Epithelial cell of prostate (primary cell): ENCODE results near the gene TIAL1.
"Not testable (repeated sequence)": the region's sequence is repeated elsewhere in the genome, so short reads cannot be mapped to it uniquely, and the experiment has no call there.

Source experiments
- DNase-seq: peaks from one replicate; pipeline ENCODE4 v3.0.0-alpha.2; 2011; ENCODE audit warnings: low read depth, low spot score
- H3K27ac ChIP-seq: fragments of 450-650 bp; 2 replicates; pipeline ENCODE4 v1.5.1; 2017; ENCODE audit warnings: mild to moderate bottlenecking

Gene TIAL1

GRCh38 chr10:119616882-119617570, 20.3 kb upstream of the TIAL1 start:
- no peak overlapping the region for H3K27ac ChIP-seq
- DNase-seq, result no peak

DNA sequence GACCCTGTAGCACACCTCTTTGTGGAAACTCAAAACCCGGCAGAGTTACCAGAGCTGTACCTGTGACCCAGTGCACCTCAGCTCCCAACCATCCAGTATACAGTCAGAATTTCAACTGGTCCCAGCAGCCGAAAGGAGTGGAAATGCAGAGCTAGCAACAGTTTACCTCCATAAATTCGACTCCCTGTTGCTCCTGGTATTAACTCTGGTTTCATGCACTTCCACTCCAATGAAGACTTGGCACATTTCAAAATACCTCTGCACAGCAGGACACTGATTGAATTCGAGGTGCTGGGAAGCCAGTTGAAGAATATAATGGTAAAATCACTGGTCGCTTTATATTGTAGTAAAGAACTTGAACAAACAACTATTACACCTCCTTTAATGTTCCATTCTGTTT, 17.9 kb upstream of the TIAL1 start:
- H3K27ac ChIP-seq, result no peak overlapping the region
- DNase-seq, result no peak

- H3K27ac ChIP-seq, result no peak overlapping the region
- no peak for DNase-seq
Observed at GRCh38 chr10:119613741-119614140, 17.0 kb upstream of the TIAL1 start.

GRCh38 chr10:119611433-119611832, 14.7 kb upstream of the TIAL1 start:
- H3K27ac ChIP-seq, result no peak overlapping the region
- DNase-seq, result no peak

DNA sequence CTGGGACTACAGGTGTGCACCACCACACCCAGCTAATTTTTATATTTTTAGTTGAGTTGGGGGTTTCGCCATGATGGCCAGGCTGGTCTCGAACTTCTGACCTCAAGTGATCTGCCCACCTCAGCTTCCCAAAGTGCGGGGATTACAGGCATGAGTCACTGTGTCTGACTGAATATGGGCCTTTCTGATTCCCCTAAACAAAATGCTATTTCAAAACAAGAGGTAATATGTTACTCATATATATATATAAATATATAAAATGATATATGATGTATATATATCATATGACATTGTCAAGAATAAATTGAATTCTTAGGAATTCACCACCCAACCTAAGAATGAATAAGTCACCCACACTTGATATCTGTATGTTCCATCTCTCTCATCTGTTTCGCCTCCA, 12.8 kb upstream of the TIAL1 start:
- DNase-seq, result no peak
- H3K27ac ChIP-seq, result no peak overlapping the region

DNA sequence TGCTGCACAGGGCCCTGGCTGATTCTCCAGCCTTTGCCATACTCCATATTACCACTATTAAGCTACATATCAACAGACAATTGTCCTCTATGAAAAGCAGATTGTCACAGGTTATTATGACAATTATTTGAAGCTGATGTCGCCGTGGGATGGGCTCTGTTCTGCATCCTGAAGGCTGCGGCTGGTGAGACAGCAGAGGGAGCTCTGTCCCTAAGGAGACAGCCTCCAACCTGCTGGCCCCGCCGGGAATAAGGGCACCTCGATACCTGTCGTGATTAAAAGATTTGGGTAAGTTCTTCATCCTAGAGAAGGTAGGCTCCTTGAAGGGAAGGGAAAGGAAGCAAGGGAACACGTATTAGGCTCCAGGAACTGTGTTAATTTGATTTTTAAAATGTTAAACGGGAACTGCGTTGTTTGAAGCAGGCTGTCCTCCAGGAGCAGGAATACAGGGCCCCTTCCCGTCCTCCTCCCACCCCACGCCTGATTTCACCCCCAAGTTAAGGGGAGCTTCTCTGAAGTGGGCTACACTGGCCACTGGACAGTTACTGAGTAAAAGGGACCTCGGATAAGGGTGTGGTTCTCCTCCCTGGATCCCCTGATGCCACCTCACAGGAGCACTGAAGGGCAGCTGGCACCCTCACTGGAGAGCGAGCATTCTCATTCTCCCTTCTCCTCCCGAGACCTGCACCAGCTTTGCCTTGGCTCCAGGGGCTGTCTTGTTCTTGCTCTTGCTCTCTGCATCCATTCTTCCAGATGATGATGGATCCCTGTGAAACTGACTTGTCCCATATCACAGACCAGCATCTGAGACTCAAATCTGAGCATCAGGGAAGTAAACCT, 11.8 kb upstream of the TIAL1 start:
- DNase-seq, result no peak
- no peak overlapping the region for H3K27ac ChIP-seq

GRCh38 chr10:119604468-119604867, 7.7 kb upstream of the TIAL1 start:
- DNase-seq, result no peak
- no peak overlapping the region for H3K27ac ChIP-seq

DNA sequence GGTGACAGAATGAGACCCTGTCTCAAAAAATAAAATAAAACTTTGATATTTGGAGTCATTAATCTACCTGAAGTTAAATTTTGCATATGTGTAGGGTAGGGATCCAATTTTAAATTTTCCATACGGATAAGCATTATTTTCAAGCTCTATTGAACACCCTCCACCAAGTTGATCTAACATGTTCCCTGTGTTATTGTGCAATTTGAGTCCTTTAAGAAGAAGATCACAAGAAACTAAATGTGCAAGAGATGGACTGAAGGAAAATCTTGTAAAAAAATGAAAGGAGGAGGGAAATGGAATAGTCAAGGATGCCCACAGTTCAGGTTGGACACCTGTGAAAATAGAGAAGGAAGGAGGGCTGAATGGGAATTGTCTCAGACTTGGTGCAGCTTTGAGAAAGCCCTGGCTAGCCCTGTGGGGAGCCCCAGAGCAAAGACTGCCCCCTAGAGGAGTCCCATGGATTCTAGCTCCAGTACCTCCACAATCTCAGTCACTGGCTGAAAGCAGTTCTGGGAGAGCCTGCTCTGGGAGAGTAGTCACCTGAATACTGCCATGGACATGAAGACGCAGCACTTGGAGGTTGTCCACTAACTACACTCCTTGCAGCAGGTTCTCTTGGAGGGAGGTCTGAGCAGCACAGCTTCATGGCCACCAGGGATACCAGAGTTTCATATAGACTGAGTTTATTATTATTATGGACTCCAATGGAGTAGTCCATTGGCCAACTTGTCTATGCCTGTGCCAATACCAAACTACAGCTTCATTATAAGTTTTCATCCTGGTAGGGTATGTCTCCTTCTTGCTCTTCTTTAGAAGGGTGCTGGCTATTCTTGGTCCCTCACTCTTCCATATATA, 5.7 kb upstream of the TIAL1 start:
- H3K27ac ChIP-seq, result no peak overlapping the region
- no peak for DNase-seq

- DNase-seq, result no peak
- H3K27ac ChIP-seq, result no peak overlapping the region
Observed at GRCh38 chr10:119598397-119598796, 1.6 kb upstream of the TIAL1 start.

DNA sequence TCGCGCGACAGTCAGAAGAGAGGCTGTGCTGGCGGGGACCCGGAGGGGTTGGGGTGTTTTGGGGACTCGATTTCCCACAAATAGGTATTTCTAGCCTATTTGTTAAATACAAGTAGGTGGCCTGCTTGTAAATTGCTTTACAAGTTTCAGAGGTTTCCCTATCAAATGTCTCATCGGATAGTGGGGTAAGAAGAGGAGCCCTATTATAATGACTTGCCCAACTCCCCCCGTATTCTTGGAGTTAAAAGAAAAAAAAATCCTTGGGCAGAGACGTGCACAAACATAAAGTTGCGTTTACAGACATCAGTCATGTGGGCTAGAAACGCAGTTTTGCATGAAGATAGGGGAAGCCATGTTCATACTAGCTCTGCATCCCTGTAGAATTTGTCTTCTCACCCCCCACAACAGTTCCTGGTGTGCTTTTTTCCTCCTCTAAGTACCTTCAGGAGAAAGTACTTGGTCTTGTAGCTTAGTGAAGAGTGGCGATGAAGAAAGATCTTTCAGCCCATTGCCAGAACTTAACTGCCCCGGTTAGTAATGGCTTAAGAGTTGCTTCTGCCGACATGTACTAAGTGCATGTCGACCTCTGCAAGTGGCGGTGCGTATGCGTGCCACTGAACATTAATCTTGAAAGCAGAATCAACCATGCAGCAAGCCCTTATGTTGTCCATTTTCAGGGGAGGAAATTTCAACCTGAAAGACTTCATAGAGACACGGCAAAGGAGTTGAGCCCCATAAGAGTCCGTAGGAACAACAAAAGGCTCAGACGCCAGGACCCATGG, 832 bp upstream of the TIAL1 start:
- no peak for DNase-seq
- H3K27ac ChIP-seq, result peak overlapping the region; percentile 94

DNA sequence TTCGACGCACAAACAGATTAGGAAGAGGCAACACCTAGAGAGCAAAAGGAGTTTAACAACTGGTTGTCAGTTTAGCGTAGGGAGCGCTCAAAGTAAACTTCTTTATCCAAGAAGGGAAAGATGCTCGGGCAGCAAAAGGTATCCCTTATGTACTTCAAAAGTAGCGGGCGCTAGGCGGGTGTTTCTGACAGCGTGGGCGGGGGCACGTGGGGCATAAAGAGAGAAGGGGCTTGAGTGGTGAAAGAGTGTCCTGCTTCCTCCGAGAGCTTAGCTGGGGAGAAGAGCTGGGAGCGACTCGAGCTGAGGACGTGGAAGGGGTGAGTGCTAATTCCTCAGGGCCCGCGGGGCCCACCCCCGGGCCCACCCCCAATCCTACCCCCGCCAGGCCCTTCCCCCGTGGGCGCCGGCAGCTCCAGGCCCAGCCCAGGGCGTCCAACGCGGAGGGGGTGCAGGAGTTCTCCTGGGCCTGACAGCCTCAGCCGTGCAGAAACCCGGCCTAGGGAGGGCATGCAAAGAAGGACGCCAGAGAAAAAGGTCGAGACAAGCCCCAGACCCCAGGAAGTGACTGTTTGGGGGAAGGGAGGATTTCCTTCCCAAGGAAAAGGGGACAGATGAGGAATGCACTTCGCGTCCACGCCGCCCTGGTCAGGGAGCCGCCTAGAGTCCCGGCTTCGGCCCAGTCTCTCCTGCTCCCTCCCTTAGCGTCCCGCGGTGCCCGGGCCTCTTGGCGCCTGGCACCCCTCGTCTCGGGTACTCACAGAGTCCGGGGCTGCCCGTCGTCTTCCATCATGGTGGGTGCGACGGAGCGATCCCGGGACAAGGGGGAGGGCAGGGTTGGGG, 868 bp downstream of the TIAL1 start:
- H3K27ac ChIP-seq, result peak overlapping the region; percentile 94
- no peak for DNase-seq

DNA sequence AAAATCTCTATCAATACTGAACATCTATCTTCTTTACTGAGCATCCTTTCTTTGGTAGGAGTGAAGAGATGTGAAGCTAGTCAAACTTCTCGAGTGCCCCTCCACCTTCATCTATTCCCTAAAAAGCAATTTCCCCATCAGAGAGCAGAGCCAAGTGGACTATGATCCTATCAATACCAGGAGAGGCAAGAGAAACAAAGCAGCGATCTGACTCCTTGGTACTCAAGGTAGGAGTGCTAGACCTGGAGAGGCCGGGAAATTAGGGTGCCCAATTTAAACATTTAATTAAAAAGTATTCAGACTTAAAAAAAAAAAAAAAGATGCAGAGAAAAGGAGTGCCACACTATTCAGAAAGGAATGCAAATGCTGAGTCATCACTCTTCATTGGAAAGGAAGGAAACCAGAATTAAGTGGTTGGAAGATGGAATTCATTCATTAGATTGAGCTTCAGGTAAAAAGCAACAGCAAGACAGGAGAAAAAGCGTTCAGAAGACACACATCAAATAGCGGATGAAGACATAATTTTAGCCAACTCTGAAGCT, 1.6 kb downstream of the TIAL1 start:
- no peak for DNase-seq
- peak overlapping the region; percentile 94 for H3K27ac ChIP-seq

- DNase-seq, result no peak
- no peak overlapping the region for H3K27ac ChIP-seq
Observed at GRCh38 chr10:119588071-119588470, 8.7 kb downstream of the TIAL1 start.

- DNase-seq, result no peak
- no peak overlapping the region for H3K27ac ChIP-seq
Observed at GRCh38 chr10:119578355-119578754, 18.4 kb downstream of the TIAL1 start.

DNA sequence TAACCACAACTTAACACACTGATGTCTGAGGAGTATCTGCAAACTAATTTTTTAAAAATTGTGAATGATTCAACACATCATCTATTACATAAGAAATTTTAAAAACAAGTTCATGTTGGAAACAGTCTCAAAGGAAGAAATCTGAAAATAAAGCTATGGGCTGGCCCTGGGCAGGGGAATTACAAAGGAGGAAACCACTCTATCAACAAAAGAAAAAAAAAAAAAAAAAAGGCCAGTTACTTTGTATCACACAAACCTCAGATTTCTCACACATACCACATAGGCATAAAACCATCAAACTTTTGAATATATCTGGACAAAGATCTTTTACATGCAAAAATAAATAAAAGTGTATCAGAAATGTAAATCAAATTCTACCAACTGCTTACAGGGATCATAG, 20.8 kb downstream of the TIAL1 start:
- H3K27ac ChIP-seq, result no peak overlapping the region

GRCh38 chr10:119575506-119575905, 21.3 kb downstream of the TIAL1 start:
- DNase-seq, result no peak
- H3K27ac ChIP-seq, result no peak overlapping the region

More for the DNA sequence above, 20.8 kb downstream of the TIAL1 start:
- DNase-seq, result no peak

DNA sequence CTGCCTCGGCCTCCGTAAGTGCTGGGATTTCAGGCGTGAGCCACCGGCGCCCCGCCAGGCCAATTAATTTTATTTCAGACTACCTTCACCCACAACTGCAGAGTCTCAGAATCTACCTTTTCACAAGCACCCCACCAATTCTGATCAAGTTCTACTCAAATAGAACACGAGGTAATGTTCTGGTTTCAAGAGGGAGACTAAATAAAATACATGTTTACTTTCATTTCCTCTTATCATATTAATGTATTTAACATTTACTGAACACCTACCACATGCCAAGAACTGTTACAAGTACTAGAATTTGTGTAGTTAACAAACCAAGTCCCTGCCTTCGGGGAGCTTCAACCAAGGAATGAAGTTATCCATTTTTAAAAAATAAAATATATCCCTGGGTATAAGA, 28.8 kb downstream of the TIAL1 start:
- no peak overlapping the region for H3K27ac ChIP-seq
- no peak for DNase-seq

- no peak overlapping the region for H3K27ac ChIP-seq
- no peak for DNase-seq
Observed at GRCh38 chr10:119562097-119562496, 34.7 kb downstream of the TIAL1 start.

- not testable (repeated sequence) for H3K27ac ChIP-seq
Observed at GRCh38 chr10:119559511-119559910, 37.3 kb downstream of the TIAL1 start.

More at GRCh38 chr10:119559511-119559910, 37.3 kb downstream of the TIAL1 start:
- not testable (repeated sequence) for DNase-seq
